A549 treated with ZK216348 at 1 μM for 4 hours (cell line): ENCODE results near the gene CLCN1. TPM values are rescaled to one million over a fixed set of nuclear protein-coding genes. Genes with fewer than 3 reads are reported as not detected.

ENCODE experiments used
- total RNA-seq: library from RNA; stranded (reverse); fragments of 200-300 nt; extraction: Qiagen RNA extraction; gene quantifications from 5 replicates; pipeline ENCODE4 v1.2.3, GENCODE V29; 2022; ENCODE audit warnings: low read depth

Gene CLCN1
- total RNA-seq: 0.06 to 0.08 TPM in 2 of 5 replicates, not detected in the others

GRCh38 chr7:143315776-143316175 is at the start of gene CLCN1:
Gene CLCN1, plus strand, starts transcription at chr7:143316111. Its CDS starts 102 bp downstream, at chr7:143316213.

GRCh38 chr7:143284591-143285469 is 31.1 kb upstream of the CLCN1 start, which contains the start of gene TMEM139:
Gene TMEM139, plus strand, starts transcription at chr7:143284958. Its CDS starts 1,000 bp downstream, at chr7:143285958.

GRCh38 chr7:143287935-143288826 is 27.7 kb upstream of the CLCN1 start, which contains the start of gene CASP2:
Gene CASP2, plus strand, starts transcription at chr7:143288351. Its CDS starts 105 bp downstream, at chr7:143288456.

GRCh38 chr7:143362131-143363015 is 46.5 kb downstream of the CLCN1 start, which contains the start of gene FAM131B:
Gene FAM131B, minus strand, starts transcription at chr7:143362713. Its CDS starts 110 bp downstream, at chr7:143362603.

GRCh38 chr7:143380646-143381426 is 64.9 kb downstream of the CLCN1 start, which contains the start of gene ZYX:
Gene ZYX, plus strand, starts transcription at chr7:143381345. Its CDS starts 227 bp downstream, at chr7:143381572.

Other genes starting within 250 kb of the CLCN1 start
- 0.51 to 0.75 TPM (median 0.71 TPM) in 3 of 5 replicates, not detected in the others for gene PIP, start 184.0 kb upstream of the CLCN1 start, total RNA-seq
- gene TAS2R39, start 132.7 kb upstream of the CLCN1 start, total RNA-seq: not detected in 5 replicates
- not detected in 5 replicates for gene TAS2R40, start 94.1 kb upstream of the CLCN1 start, total RNA-seq
- gene GSTK1, start 52.7 kb upstream of the CLCN1 start, total RNA-seq: 103 to 121 TPM (median 114 TPM) in 5 replicates
- gene TMEM139, start 31.2 kb upstream of the CLCN1 start, total RNA-seq: 0.48 to 1.5 TPM (median 1.0 TPM) in 5 replicates
- gene CASP2, start 27.8 kb upstream of the CLCN1 start, total RNA-seq: 17.2 to 22.5 TPM (median 19.8 TPM) in 5 replicates
- gene FAM131B, start 46.6 kb downstream of the CLCN1 start, total RNA-seq: 0.20 to 0.62 TPM (median 0.46 TPM) in 5 replicates
- gene ZYX, start 65.2 kb downstream of the CLCN1 start, total RNA-seq: 131 to 203 TPM (median 178 TPM) in 5 replicates
- gene EPHA1, start 92.7 kb downstream of the CLCN1 start, total RNA-seq: 0.29 TPM in 1 of 5 replicates, not detected in the others
- gene TAS2R60, start 127.3 kb downstream of the CLCN1 start, total RNA-seq: not detected in 5 replicates
- gene TAS2R41, start 161.8 kb downstream of the CLCN1 start, total RNA-seq: not detected in 5 replicates